Neural progenitor cell (in vitro differentiated cells): ENCODE results near the gene BMERB1.

Experiments used
- CTCF ChIP-seq: fragments of 200-600 bp; sonication (generic); IDR thresholded peaks from 2 replicates; pipeline ENCODE4 v1.5.1; 2017; ENCODE audit warnings: antibody characterized with exemption, mild to moderate bottlenecking
- EZH2phosphoT487 ChIP-seq: fragments of 200-600 bp; sonication (generic); IDR thresholded peaks from 2 replicates; pipeline ENCODE4 v1.6.1; 2017; ENCODE audit warnings: antibody characterized with exemption

- TF ChIP-seq EZH2phosphoT487, result no peak
- no peak for TF ChIP-seq CTCF
Observed at GRCh38 chr16:15618392-15618791, 184.0 kb downstream of the BMERB1 start.
